Activated naive CD8-positive, alpha-beta T cell treated with anti-CD3 and anti-CD28 coated beads, Interleukin-2, amount 10 ng/mL, durations not matched to agents 7 days and 5 days (primary cell): ENCODE measurements around the gene DEAF1. TPM values are rescaled to one million over a fixed set of nuclear protein-coding genes. Genes with fewer than 3 reads are reported as not detected.

Experiments
- ATAC-seq: fragments of 150-1000 bp; cut with Tn5 transposase; one replicate; pipeline ENCODE4 v1.10.0; 2021; ENCODE audit warnings: low read depth, moderate library complexity
- POLR2A ChIA-PET: fragments of 350-600 bp; sonication (Branson Sonifier 250); formaldehyde crosslinking; loops from one replicate; lab custom pipeline; 2021; ENCODE audit warnings: antibody characterized with exemption; lab: Charles Lee
- DNase-seq: peaks from one replicate; pipeline ENCODE4 v3.0.0; 2021
- H3K27ac Mint-ChIP-seq: one replicate; pipeline ENCODE4 v1.8.0; 2022; ENCODE audit warnings: mild to moderate bottlenecking, mixed read lengths
- H3K27me3 Mint-ChIP-seq: one replicate; pipeline ENCODE4 v1.8.0; 2022; ENCODE audit warnings: mild to moderate bottlenecking, moderate library complexity, mixed read lengths
- H3K36me3 Mint-ChIP-seq: one replicate; pipeline ENCODE4 v1.8.0; 2021; ENCODE audit warnings: mild to moderate bottlenecking, mixed read lengths
- H3K4me1 Mint-ChIP-seq: one replicate; pipeline ENCODE4 v1.8.0; 2021; ENCODE audit warnings: mixed read lengths
- H3K4me3 Mint-ChIP-seq: one replicate; pipeline ENCODE4 v1.8.0; 2022; ENCODE audit warnings: mild to moderate bottlenecking, moderate library complexity, mixed read lengths
- H3K9me3 Mint-ChIP-seq: one replicate; pipeline ENCODE4 v1.8.0; 2021; ENCODE audit warnings: mixed read lengths
- total RNA-seq, 2 experiments: library from RNA; stranded (reverse); gene quantifications; one replicate each; pipeline ENCODE4 v1.2.3, GENCODE V29; 2021

DEAF1 gene
- total RNA-seq, 2 experiments from 2014 or later, result 33.1 to 36.0 TPM

GRCh38 chr11:726278-727220 lies 31.5 kb upstream of the DEAF1 start:
- POLR2A ChIA-PET, result interaction anchor here (1.0 to 2.8 kb wide), 22 partner anchors 9 to 285 kb away, joined by 3 to 18 read pairs (median 6); partner anchors contain the start of genes ANO9, DEAF1, GATD1 and HRAS
- DNase-seq, result peak; percentile 72
- Mint-ChIP-seq H3K36me3 (no peaks in the 10 kb centered on the region), H3K4me3 (peak overlapping the region; percentile 78), H3K4me1 (peaks cover 11% of the 10 kb centered on the region), H3K27me3 (peaks cover 7% of the 10 kb centered on the region), H3K27ac (peak overlapping the region; percentile 70), H3K9me3 (no peaks in the 10 kb centered on the region)
- peak; percentile 65 for ATAC-seq

DNA sequence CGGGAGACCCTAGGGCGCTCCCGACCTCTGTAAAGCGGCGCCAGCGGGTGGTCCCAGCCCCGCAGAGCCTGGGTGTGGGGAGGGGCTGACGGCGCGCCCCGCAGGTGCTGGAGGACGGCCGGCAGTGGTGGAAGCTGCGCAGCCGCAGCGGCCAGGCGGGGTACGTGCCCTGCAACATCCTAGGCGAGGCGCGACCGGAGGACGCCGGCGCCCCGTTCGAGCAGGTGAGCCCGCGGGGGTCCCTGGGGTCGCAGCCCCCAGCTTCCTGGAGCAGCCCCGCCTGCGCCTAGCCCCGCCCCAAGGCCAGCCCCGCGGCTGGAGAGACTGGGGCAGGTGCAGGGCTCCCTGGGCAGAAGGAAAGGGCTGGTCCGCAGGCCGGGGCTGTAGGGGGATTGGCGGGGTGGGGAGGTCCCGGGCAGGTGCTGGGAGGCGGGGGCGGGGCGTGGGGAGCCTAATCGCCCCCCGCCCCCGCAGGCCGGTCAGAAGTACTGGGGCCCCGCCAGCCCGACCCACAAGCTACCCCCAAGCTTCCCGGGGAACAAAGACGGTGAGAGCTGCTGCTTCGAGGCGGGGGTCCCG lies 30.7 kb upstream of the DEAF1 start:
- ATAC-seq (peak; percentile 19), DNase-seq (peak; percentile 66)
- POLR2A ChIA-PET, result interaction anchor here (1.0 to 2.8 kb wide), 21 partner anchors 8 to 284 kb away, joined by 3 to 18 read pairs (median 6); partner anchors contain the start of genes ANO9, DEAF1, GATD1 and HRAS

DNA sequence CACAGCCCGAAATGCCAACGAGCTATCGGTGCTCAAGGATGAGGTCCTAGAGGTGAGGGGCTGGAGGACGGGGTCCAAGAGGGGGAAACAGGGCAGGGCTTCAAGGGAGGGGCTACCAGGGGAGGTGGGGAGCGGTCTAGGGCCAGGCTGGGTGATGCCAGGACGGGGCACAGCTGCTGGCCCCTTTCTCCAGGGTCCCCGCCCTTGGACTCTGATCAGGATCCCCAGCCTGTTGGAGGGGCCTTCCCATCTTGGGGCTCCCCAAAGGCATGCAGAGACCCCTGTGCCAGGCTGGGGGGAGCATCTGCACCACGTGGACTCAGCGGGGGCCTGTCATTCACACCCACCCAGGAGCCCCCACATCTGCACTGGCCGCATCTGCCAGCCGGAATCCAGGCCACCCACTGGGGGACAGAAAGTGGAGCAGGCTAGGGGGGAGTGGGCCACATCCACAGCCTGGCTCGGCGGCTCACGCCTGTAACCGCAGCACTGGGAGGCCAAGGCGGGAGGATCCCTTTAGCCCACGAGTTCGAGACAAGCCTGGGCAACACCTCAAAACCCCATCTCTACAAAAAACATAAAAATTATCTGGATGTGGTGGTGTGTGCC lies 29.9 kb upstream of the DEAF1 start:
- H3K9me3 Mint-ChIP-seq, result no peaks in the 10 kb centered on the region
- H3K27me3 Mint-ChIP-seq, result peaks cover 11% of the 10 kb centered on the region
- POLR2A ChIA-PET, result interaction anchor here (1.2 to 5.5 kb wide), 10 partner anchors 22 to 283 kb away, joined by 3 to 26 read pairs (median 8); partner anchors contain the start of genes ANO9, DEAF1, HRAS and LMNTD2
- H3K4me3 Mint-ChIP-seq, result peak overlapping the region; percentile 79
- H3K27ac Mint-ChIP-seq, result peak overlapping the region; percentile 73
- H3K4me1 Mint-ChIP-seq, result peaks cover 14% of the 10 kb centered on the region
- H3K36me3 Mint-ChIP-seq, result no peaks in the 10 kb centered on the region
- DNase-seq (no peak), ATAC-seq (no peak)

More for the DNA sequence above, 30.7 kb upstream of the DEAF1 start:
- no peaks in the 10 kb centered on the region for H3K36me3 Mint-ChIP-seq
- no peaks in the 10 kb centered on the region for H3K9me3 Mint-ChIP-seq
- H3K27me3 Mint-ChIP-seq, result peaks cover 9% of the 10 kb centered on the region
- H3K4me3 Mint-ChIP-seq, result peak overlapping the region; percentile 79
- H3K27ac Mint-ChIP-seq, result peak overlapping the region; percentile 73
- peaks cover 13% of the 10 kb centered on the region for H3K4me1 Mint-ChIP-seq

DNA sequence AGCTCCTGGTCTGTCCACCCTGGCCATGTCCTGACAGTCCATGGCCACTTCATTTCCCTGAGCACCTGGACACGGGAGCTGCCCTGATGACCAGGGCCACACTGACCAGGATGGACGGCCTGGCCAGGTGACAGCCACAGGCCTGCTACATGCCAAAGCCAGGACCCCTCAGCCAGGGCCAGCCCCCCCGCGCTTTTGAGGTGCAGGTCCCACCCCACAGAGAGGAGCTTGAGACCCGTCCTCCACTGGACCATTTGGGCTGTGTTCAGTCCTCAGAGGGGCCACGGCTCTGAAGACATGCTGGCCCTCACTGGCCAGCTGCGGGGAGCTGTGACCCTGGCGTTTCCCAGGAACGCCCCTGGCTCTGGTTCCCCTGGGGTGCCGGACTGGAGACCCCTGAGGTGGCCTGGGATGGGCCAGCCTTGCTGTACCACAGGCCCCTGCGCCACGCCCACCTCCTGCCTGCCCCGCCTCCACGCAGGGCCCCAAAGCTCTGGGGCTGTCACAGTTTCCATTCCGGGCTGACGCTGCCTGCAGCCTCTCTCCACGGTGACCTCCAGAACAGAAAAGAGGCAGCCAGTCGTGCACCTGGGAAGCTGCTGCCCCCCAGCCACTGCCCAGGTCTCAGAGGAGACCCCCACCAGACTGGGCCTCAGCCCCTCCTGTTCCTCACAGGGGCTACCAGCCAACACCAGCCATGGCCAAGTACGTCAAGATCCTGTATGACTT lies 29.2 kb upstream of the DEAF1 start:
- DNase-seq (no peak), ATAC-seq (no peak)
- Mint-ChIP-seq H3K4me3 (no peak overlapping the region), H3K9me3 (no peaks in the 10 kb centered on the region), H3K4me1 (peaks cover 14% of the 10 kb centered on the region), H3K27me3 (peaks cover 16% of the 10 kb centered on the region), H3K27ac (no peak overlapping the region), H3K36me3 (no peaks in the 10 kb centered on the region)
- POLR2A ChIA-PET, result interaction anchor here (1.4 to 5.5 kb wide), 5 partner anchors 28 to 189 kb away, joined by 3 to 26 read pairs (median 10); partner anchors contain the start of genes DEAF1, HRAS and TMEM80

DNA sequence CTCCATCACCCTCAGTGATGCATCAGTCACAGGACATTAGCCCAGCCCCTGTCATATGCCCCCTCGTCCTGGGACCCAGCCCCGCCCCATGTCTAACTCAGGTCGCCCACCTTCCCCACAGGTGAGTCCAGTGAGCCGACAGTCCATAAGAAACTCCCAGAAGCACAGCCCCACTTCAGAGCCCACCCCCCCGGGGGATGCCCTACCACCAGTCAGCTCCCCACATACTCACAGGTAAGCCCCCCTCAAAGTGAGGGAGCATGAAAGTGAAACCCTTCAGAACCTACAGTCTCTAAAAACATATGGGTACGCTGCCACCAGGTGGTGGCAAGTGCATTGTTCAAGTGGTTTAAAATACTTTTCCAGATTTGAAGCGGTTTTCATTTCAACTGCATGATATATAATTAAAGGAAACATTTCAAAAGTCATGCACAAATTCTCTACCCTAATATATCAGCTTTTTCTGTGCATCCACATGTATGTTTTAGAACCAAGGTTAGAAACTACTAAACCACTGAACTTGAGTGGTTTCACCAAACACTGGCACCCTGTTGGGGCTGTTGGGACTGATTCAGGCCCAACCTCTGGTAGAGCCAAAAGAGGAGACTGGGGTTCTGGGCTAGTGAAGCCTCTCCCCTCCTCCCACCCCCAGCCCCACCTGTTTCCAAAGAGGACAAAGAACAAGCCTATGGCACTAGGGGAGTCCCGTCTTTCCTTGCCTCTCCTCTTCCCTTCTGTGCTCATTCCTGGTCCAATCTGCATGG lies 28.3 kb upstream of the DEAF1 start:
- POLR2A ChIA-PET, result interaction anchor here (1.4 to 5.5 kb wide), 3 partner anchors 27 to 168 kb away, joined by 3 to 26 read pairs (median 24); partner anchors contain the start of genes DEAF1 and TMEM80
- Mint-ChIP-seq H3K27me3 (peaks cover 18% of the 10 kb centered on the region), H3K36me3 (no peaks in the 10 kb centered on the region), H3K27ac (peak overlapping the region; percentile 78), H3K4me3 (peak overlapping the region; percentile 76), H3K4me1 (peaks cover 14% of the 10 kb centered on the region), H3K9me3 (no peaks in the 10 kb centered on the region)
- ATAC-seq, result peak; percentile 24
- no peak for DNase-seq

- ATAC-seq (no peak), DNase-seq (no peak)
- H3K4me1 Mint-ChIP-seq, result peaks cover 14% of the 10 kb centered on the region
- POLR2A ChIA-PET, result interaction anchor here (0.9 to 5.5 kb wide), 6 partner anchors 16 to 185 kb away, joined by 3 to 26 read pairs (median 3); partner anchors contain the start of genes DEAF1, IRF7, LRRC56 and PHRF1
- H3K27me3 Mint-ChIP-seq, result peaks cover 18% of the 10 kb centered on the region
- no peaks in the 10 kb centered on the region for H3K9me3 Mint-ChIP-seq
- H3K36me3 Mint-ChIP-seq, result no peaks in the 10 kb centered on the region
- no peak overlapping the region for H3K27ac Mint-ChIP-seq
- H3K4me3 Mint-ChIP-seq, result peak overlapping the region; percentile 30
Measured at GRCh38 chr11:722346-722811, 27.4 kb upstream of the DEAF1 start.

- peak; percentile 71 for DNase-seq
- H3K4me1 Mint-ChIP-seq, result peaks cover 14% of the 10 kb centered on the region
- no peak overlapping the region for H3K27ac Mint-ChIP-seq
- no peaks in the 10 kb centered on the region for H3K36me3 Mint-ChIP-seq
- ATAC-seq, result peak; percentile 41
- peak overlapping the region; percentile 49 for H3K4me3 Mint-ChIP-seq
- H3K27me3 Mint-ChIP-seq, result peaks cover 18% of the 10 kb centered on the region
- POLR2A ChIA-PET, result interaction anchor here (0.9 to 5.5 kb wide), 7 partner anchors 15 to 186 kb away, joined by 3 to 26 read pairs (median 3); partner anchors contain the start of genes DEAF1, HRAS, IRF7 and LRRC56
- H3K9me3 Mint-ChIP-seq, result no peaks in the 10 kb centered on the region
Measured at GRCh38 chr11:721741-722345, 26.8 kb upstream of the DEAF1 start.

- Mint-ChIP-seq H3K27me3 (peaks cover 20% of the 10 kb centered on the region), H3K9me3 (no peaks in the 10 kb centered on the region), H3K4me1 (peaks cover 12% of the 10 kb centered on the region), H3K36me3 (no peaks in the 10 kb centered on the region), H3K27ac (no peak overlapping the region), H3K4me3 (peak overlapping the region; percentile 49)
- POLR2A ChIA-PET, result interaction anchor here (1.1 to 5.5 kb wide), 6 partner anchors 14 to 186 kb away, joined by 3 to 26 read pairs (median 6); partner anchors contain the start of genes DEAF1, HRAS, PHRF1 and TMEM80
- ATAC-seq, result no peak
- DNase-seq, result no peak
Measured at GRCh38 chr11:721247-721740, 26.3 kb upstream of the DEAF1 start.

- ATAC-seq (peak; percentile 68), DNase-seq (peak; percentile 73)
- peak overlapping the region; percentile 49 for H3K4me3 Mint-ChIP-seq
- peaks cover 22% of the 10 kb centered on the region for H3K27me3 Mint-ChIP-seq
- no peaks in the 10 kb centered on the region for H3K36me3 Mint-ChIP-seq
- peaks cover 12% of the 10 kb centered on the region for H3K4me1 Mint-ChIP-seq
- H3K27ac Mint-ChIP-seq, result no peak overlapping the region
- H3K9me3 Mint-ChIP-seq, result no peaks in the 10 kb centered on the region
- POLR2A ChIA-PET, result interaction anchor here (1.5 to 5.5 kb wide), 4 partner anchors 25 to 185 kb away, joined by 3 to 26 read pairs (median 6); partner anchors contain the start of genes DEAF1, HRAS, PHRF1 and TMEM80
Measured at GRCh38 chr11:720642-721246, 25.7 kb upstream of the DEAF1 start.

GRCh38 chr11:720017-720641 lies 25.1 kb upstream of the DEAF1 start:
- H3K27ac Mint-ChIP-seq, result no peak overlapping the region
- no peak for ATAC-seq
- DNase-seq, result no peak
- peaks cover 12% of the 10 kb centered on the region for H3K4me1 Mint-ChIP-seq
- H3K36me3 Mint-ChIP-seq, result no peaks in the 10 kb centered on the region
- H3K4me3 Mint-ChIP-seq, result peak overlapping the region; percentile 51
- POLR2A ChIA-PET, result interaction anchor here (0.8 to 5.5 kb wide), 4 partner anchors 25 to 185 kb away, joined by 3 to 26 read pairs (median 6); partner anchors contain the start of genes DEAF1, HRAS, LMNTD2 and TMEM80
- H3K9me3 Mint-ChIP-seq, result peaks cover 2% of the 10 kb centered on the region
- H3K27me3 Mint-ChIP-seq, result peaks cover 24% of the 10 kb centered on the region
